Neutrophil (primary cell): ENCODE data around the gene NACA.
A peak's percentile ranks its signal among the peaks of the same experiment; 100 is the strongest.
"Not testable (repeated sequence)": the region's sequence is repeated elsewhere in the genome, so short reads cannot be mapped to it uniquely, and the experiment has no call there.

Experiments
- H3K27ac ChIP-seq: fragments of 200-600 bp; sonication (generic); 2 replicates; pipeline ENCODE4 v1.5.1; 2016; ENCODE audit warnings: mild to moderate bottlenecking, moderate library complexity
- H3K27me3 ChIP-seq: fragments of 200-600 bp; sonication (generic); 2 replicates; pipeline ENCODE4 v1.6.0; 2016; ENCODE audit warnings: mild to moderate bottlenecking
- H3K36me3 ChIP-seq: fragments of 200-600 bp; sonication (generic); 2 replicates; pipeline ENCODE4 v1.5.1; 2017
- H3K4me1 ChIP-seq, 2 experiments: fragments of 200-600 bp in 1 of 2; sonication (generic) in 1 of 2; 1 replicate in 1 of 2; 2 replicates in 1 of 2; pipeline versions ENCODE4 v1.5.1 to v1.6.1; 2013 to 2016; ENCODE audit warnings: low read depth in 1 of 2, low read length in 1 of 2, mild to moderate bottlenecking in 1 of 2, moderate library complexity in 1 of 2; ENCODE audit not compliant: control insufficient read depth in 1 of 2, insufficient read depth in 1 of 2
- H3K4me3 ChIP-seq, 2 experiments: fragments of 200-600 bp in 1 of 2; sonication (generic) in 1 of 2; 1 replicate in 1 of 2; 2 replicates in 1 of 2; pipeline ENCODE4 v1.5.1; 2013 to 2016; ENCODE audit warnings: low read depth in 1 of 2, low read length in 1 of 2, mild to moderate bottlenecking in 1 of 2, moderate library complexity in 1 of 2
- H3K9me3 ChIP-seq: fragments of 200-600 bp; sonication (generic); 2 replicates; pipeline ENCODE4 v1.5.1; 2016
- CTCF ChIP-seq: fragments of 200-600 bp; sonication (generic); IDR thresholded peaks from 2 replicates; pipeline ENCODE4 v1.5.1; 2016; ENCODE audit warnings: antibody characterized with exemption

The NACA gene

DNA sequence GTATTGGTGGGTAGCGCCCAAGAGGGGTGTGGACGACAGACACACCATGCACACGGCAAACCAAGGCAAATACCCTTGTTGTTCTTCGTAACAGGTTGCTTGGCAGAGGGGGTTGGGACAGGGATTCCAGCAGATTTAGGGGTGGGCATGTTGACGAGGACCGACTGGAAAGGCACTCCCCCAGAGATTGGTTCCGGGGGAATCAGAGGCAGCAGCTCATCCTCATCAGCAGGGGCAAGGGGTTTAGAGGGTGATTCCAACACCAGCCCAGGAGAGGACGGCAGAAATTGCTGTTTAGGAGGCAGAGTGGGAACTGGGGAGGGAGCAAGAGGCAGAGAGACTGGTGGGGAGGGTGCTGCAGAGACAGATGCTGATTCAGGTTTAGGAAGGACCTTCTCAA, 9.3 kb downstream of the NACA start:
- peaks cover 60 to 68% of the 10 kb centered on the region in 2 experiments for H3K4me1 ChIP-seq

DNA sequence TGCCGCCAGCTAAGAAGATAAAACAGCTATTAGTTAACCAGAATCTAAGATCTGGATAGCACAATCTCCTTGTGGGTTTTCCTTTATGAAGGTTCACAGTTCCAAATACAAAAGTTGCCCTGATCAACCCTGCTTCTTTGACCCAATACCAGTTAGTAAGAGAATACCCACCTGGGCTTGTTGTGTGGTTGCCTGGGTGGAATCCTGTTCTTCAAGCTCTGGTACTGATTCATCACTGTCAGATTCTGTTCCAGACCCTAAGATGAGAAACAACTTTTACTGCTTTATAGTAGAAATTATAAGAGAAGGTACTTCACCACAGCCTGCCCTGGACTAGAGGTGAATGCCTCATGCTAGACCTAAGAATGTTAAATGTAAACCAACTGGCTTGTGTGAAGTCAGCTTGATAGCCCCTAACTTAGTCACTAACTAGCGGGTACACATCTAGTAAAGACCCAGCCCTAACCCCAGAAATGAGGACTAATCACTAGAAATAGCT, 10.6 kb downstream of the NACA start:
- Histone ChIP-seq H3K27ac (peak overlapping the region; percentile 90), H3K9me3 (no peaks in the 10 kb centered on the region), H3K4me3 (no peak overlapping the region), H3K27me3 (no peaks in the 10 kb centered on the region), H3K36me3 (peaks cover 34% of the 10 kb centered on the region), H3K4me1 (peaks cover 47 to 58% of the 10 kb centered on the region in 2 experiments)
- no peak for TF ChIP-seq CTCF

More for the DNA sequence above, 9.3 kb downstream of the NACA start:
- H3K36me3 ChIP-seq: peaks cover 34% of the 10 kb centered on the region
- peak overlapping the region; percentile 90 for H3K27ac ChIP-seq
- no peak for TF ChIP-seq CTCF
- H3K9me3 ChIP-seq: no peaks in the 10 kb centered on the region
- H3K27me3 ChIP-seq: no peaks in the 10 kb centered on the region
- H3K4me3 ChIP-seq: no peak overlapping the region

GRCh38 chr12:56713345-56713744, 11.8 kb downstream of the NACA start:
- Histone ChIP-seq H3K4me1 (peaks cover 39 to 49% of the 10 kb centered on the region in 2 experiments), H3K9me3 (no peaks in the 10 kb centered on the region), H3K27me3 (no peaks in the 10 kb centered on the region), H3K4me3 (no peak overlapping the region), H3K36me3 (peaks cover 34% of the 10 kb centered on the region), H3K27ac (peak overlapping the region; percentile 90)
- TF ChIP-seq CTCF: no peak

- Histone ChIP-seq H3K27me3 (no peaks in the 10 kb centered on the region), H3K36me3 (peaks cover 27% of the 10 kb centered on the region), H3K27ac (no peak overlapping the region), H3K4me3 (no peak overlapping the region), H3K4me1 (peaks cover 34 to 35% of the 10 kb centered on the region in 2 experiments), H3K9me3 (no peaks in the 10 kb centered on the region)
- no peak for TF ChIP-seq CTCF
Observed at GRCh38 chr12:56709759-56710376, 15.2 kb downstream of the NACA start.

GRCh38 chr12:56704522-56704921, 20.6 kb downstream of the NACA start:
- H3K4me1 ChIP-seq: peaks cover 22 to 23% of the 10 kb centered on the region in 2 experiments
- H3K36me3 ChIP-seq, H3K27ac ChIP-seq, H3K27me3 ChIP-seq, H3K9me3 ChIP-seq, H3K4me3 ChIP-seq: not testable (repeated sequence)

DNA sequence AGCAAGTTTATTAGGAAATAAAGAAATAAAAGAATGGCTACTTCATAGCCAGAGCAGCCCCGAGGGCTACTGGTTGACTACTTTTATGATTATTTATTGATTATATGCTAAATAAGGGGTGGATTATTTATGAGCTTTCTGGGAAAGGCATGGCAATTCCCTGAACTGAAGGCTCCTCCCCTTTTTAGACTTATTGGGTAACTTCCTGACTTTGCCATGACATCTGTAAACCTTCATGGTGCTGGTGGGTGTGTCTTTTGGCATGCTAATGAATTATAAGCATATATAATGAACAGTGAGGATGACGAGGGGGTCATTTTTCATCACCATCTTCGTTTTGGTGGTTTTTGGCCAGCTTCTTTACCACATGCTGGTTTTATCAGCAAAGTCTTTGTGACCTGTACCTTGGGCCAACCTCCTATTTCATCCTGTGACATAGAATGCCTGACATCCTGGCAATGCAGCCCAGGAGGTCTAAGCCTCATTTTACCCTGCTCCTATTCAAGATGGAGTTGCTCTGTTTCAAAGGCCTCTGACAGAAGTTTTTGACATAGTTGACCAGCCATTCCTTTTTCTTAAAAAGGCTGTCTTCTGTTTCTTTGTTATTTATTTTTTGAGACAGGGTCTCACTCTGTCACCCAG, 26.0 kb downstream of the NACA start:
- peaks cover 30 to 31% of the 10 kb centered on the region in 2 experiments for H3K4me1 ChIP-seq
- peak overlapping the region in 1 of 2 experiments; percentile 54 for H3K4me3 ChIP-seq
- H3K27me3 ChIP-seq: no peaks in the 10 kb centered on the region
- peak overlapping the region; percentile 90 for H3K27ac ChIP-seq
- no peak for TF ChIP-seq CTCF
- H3K36me3 ChIP-seq: no peaks in the 10 kb centered on the region
- no peaks in the 10 kb centered on the region for H3K9me3 ChIP-seq
